Measurements from ENCODE around the gene NHP2. TPM values are rescaled to one million over a fixed set of nuclear protein-coding genes. Genes with fewer than 3 reads are reported as not detected.
A peak's percentile ranks its signal among the peaks of the same experiment; 100 is the strongest.

The NHP2 gene
- total and polyA plus RNA-seq, 9 of the 15 experiments (the other 6 are each of a cell fraction or from before 2014, with no cell fraction given), result 52.8 to 622 (median 144) TPM

- 8% methylated on average over 2 of the region's 2 CpGs for WGBS (ENCODE audit: insufficient coverage, low coverage, missing lambda C conversion rate)
- CTCF ChIA-PET (ENCODE audit: low intra/inter-chr PET ratio), result no interaction called here
- H3K36me3 ChIP-seq (ENCODE audit: control insufficient read depth, insufficient read depth, low read length), result no peaks in the 10 kb centered on the region
- no peaks in the 10 kb centered on the region for H3K9me3 ChIP-seq (replicated peaks; ENCODE audit: control insufficient read depth, insufficient read depth, low read depth, low read length)
- no peak overlapping the region for H3K4me2 ChIP-seq (ENCODE audit: insufficient read depth, low read length)
- no TSS peak for BruUV-seq (replicated peaks)
- peaks cover 0 to 3% of the 10 kb centered on the region in 2 experiments; a peak in 2 of 5 replicates for H3K4me1 ChIP-seq (replicated peaks in 1 of 2; ENCODE audit: control insufficient read depth in 2 of 2, insufficient read depth in 2 of 2, low read length in 2 of 2)
- POLR2A ChIA-PET, result interaction anchor here (0.7 kb wide), 1 partner anchor 10 kb away, joined by 3 read pairs; no protein-coding TSS in a partner anchor
- no peak overlapping the region for H3K9ac ChIP-seq (ENCODE audit: insufficient read depth in 1 of 2, low read depth in 2 of 2, low read length in 2 of 2)
- no peak overlapping the region for H2AFZ ChIP-seq (ENCODE audit: low read depth, low read length)
- H3K79me2 ChIP-seq (ENCODE audit: control insufficient read depth, insufficient read depth, low read length), result no peaks in the 10 kb centered on the region
- DNase-seq (ENCODE audit: extremely low read depth in 1 of 4, low spot score in 3 of 4) (peak in 1 of 4 experiments; percentile 2), FAIRE-seq (no peak), ATAC-seq (no peak)
- H3K27ac ChIP-seq (ENCODE audit: extremely low read depth, low read depth, low read length), result no peak overlapping the region
- intact Hi-C loops (cut with micrococcal nuclease), result no loop called here
- H3K27me3 ChIP-seq (ENCODE audit: control insufficient read depth in 2 of 2, insufficient read depth in 2 of 2, low read length in 2 of 2), result peaks cover 6 to 14% of the 10 kb centered on the region in 2 experiments; a peak in 3 of 5 replicates
- H3K9me1 ChIP-seq (ENCODE audit: control insufficient read depth, insufficient read depth, low read length), result no peaks in the 10 kb centered on the region
- no peaks in the 10 kb centered on the region for H4K20me1 ChIP-seq (replicated peaks; ENCODE audit: control insufficient read depth, insufficient read depth, low read length)
- H3K4me3 ChIP-seq, result no peak overlapping the region
- in situ Hi-C loops (cut with MboI), result no loop called here
- TF ChIP-seq THRA (IDR thresholded peaks at IDR 0.05) (no peak), TCF7 (IDR thresholded peaks at IDR 0.05; ENCODE audit: borderline replicate concordance) (no peak), ZNF12 (CRISPR knock-in tag; IDR thresholded peaks at IDR 0.05) (no peak), HCFC1 (IDR thresholded peaks at IDR 0.05; ENCODE audit: low read depth, low read length) (no peak), HMGXB4 (CRISPR knock-in tag; IDR thresholded peaks at IDR 0.05) (no peak), ZBTB33 (CRISPR knock-in tag; IDR thresholded peaks at IDR 0.05) (no peak), ZNF668 (CRISPR knock-in tag; IDR thresholded peaks at IDR 0.05) (no peak), RREB1 (CRISPR knock-in tag; IDR thresholded peaks at IDR 0.05) (no peak), NELFE (IDR thresholded peaks at IDR 0.05; ENCODE audit: insufficient read depth, insufficient read length) (no peak), KDM2B (CRISPR knock-in tag; IDR thresholded peaks at IDR 0.05) (no peak), ZNF778 (CRISPR knock-in tag; IDR thresholded peaks at IDR 0.05) (no peak), SMAD4 (CRISPR knock-in tag; conservative IDR thresholded peaks at IDR 0.05) (no peak), RFX7 (CRISPR knock-in tag; IDR thresholded peaks at IDR 0.05) (no peak)
These were observed 16.8 kb upstream of the NHP2 start for GRCh38 chr5:178170455-178170854.

All from K562 (cell line).